NCI-H1436 treated with DMSO at 0.1 percent for 48 hours (cell line): ENCODE results near the gene SRP9.
"Not testable (repeated sequence)": the region's sequence is repeated elsewhere in the genome, so short reads cannot be mapped to it uniquely, and the experiment has no call there.

ENCODE experiments used
- DNase-seq: peaks from one replicate; lab custom pipeline; 2025; lab: John Stamatoyannopoulos, UW

SRP9 gene

DNA sequence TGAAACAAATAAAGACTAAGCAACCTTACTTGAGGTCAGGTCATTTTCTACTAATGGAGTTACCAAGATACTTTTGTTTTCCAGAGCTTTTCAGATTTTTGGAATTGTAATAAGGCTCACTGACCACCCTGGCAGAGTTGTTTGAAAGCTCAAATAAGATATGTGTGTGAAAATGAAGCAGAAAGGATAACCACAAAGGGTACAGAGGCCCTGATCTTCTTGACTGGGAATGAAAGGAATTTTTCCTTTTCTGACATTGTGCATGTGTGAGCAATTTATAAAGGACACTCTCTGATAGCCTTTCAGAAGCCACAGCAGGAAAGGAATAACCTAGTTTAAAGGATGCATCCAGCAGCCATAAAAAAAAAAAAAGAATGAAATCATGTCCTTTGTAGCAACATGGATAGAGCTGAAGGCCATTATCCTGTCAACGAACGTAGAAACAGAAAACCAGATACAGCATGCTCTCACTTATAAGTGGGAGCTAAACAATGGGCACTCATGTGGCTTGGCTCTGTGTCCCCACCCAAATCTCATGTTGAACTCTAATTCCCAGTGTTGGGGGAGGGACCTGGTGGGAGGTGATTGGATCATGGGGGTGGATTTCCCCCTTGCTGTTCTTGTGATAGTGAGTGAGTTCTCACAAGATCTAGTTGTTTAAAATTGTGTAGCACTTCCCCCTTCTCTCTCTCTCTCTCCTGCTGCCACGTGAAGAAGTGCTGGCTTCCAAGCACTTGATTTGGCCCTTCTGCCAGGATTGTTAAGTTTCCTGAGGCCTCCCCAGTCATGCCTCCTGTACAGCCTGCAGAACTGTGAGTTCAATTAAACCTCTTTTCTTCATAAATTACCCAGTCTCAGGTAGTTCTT lies 3.1 kb upstream of the SRP9 start:
- no peak for DNase-seq

DNA sequence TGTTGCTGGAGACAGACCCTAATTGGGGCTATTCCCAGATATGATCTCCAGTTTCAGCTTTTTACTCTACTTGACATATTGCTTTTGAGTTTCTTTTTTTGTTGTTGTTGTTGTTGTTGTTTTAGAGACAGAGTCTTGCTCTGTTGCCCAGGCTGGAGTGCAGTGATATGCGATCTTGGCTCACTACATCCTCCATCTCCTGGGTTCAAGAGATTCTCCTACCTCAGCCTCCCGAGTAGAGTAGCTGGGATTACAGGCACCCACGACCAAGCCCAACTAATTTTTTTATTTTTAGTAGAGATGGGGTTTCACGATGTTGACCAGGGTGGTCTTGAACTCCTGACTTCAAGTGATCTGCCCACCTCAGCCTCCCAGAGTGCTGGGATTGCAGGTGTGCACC lies 1.3 kb upstream of the SRP9 start:
- DNase-seq: no peak

DNA sequence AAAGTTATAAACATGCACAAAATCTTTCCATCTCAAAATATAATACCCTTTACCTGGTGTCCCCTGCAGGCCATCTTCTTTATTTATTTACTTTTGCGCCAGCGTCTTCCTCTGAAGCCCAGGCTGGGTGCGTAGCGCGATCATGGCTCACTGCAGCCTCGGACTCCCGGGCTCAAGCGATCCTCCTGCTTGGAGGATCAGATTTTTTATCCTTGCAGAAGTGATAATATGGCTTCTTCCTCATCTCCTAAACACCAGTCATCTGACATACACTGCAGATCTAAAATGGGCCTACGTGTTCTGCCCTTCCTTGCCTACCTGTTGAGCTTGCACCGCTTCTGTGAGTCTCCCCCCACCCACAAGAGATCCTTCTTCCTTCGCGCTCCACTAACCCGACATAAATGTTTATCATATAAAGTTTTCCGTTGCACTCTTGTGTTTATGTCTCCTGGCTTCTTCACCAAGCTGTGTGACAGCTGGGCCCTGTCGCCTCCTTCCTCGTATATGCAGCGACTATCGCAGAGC lies 506 bp upstream of the SRP9 start:
- no peak for DNase-seq

DNA sequence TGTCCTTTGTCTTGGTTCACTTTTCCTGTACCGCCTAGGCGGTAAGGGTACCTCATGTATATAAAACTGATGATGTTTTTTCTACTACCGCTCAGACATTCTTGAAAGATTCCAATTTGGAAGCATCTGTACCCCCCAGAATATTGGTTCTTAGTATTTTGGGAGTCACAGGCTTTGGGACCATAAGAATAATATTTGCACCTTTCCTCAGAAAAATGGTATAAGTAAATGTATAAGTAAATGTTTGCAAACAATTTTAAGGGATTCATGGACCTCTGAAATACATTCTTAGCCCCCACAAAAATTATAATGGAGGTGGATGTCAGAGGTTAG lies 677 bp downstream of the SRP9 start:
- DNase-seq: no peak

DNA sequence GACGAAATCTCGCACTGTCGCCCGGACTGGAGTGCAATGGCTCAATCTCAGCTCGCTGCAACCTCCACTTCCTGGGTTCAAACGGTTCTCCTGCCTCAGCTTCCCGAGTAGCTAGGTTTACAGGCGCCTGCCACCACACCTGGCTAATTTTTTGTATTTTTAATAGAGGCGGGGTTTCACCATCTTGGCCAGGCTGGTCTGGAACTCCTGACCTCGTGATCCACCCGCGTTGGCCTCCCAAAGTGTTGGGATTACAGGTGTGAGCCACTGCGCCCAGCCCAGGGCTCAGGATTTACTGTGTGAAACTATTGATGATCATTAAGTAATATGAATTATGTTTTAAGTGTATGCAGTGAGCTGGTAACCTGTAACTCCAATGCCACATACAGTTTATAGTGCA lies 1.5 kb downstream of the SRP9 start:
- DNase-seq: not testable (repeated sequence)

DNA sequence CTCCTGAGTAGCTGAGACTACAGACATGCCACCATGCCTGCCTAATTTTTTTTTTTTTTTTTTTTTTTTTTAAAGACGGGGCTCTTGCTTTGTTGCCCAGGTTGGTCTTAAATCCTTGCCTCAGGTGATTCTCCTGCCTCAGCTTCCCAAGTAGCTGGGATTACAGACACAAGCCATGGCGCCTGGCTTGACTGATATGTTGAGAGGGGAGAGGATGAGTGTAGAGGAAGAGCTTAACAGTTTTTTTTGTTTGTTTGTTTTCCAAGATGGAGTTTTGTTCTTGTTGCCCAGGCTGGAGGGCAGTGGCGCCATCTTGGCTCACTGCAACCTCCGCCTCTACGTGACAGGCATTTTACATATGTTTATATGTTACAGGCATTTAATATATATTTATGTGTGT lies 2.5 kb downstream of the SRP9 start:
- no peak for DNase-seq

DNA sequence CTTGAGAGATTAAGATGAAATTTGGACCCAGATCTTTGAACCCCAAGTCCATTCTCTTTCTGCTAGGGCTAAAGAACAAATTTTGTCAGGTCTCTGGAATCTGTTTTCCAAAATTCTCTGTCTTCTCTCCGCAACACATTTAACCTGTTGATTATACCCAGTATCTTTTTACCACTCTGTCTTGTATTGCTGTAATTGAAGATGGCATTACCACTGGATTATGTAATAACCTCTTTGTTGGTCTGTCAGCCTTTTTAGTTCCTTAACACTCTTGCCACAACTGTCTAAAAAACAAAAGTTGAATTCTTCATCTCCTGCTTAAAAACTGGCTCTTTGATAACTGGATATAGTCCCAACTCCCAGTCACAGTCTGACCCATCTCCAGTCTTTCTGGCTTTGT lies 3.0 kb downstream of the SRP9 start:
- no peak for DNase-seq

DNA sequence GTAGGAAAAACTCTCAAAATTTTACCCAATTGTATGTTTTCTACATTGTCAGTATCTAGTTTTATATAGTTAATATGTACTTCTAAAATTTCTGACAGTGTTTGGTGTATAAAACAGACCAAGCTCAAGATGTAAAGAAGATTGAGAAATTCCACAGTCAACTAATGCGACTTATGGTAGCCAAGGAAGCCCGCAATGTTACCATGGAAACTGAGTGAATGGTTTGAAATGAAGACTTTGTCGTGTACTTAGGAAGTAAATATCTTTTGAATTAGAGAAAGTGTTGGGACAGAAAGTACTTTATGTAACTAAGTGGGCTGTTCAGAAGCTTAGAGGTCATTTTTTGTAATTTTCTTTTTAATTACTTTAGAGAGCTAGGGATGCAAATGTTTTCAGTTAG lies 11.5 kb downstream of the SRP9 start:
- DNase-seq: not testable (repeated sequence)

DNA sequence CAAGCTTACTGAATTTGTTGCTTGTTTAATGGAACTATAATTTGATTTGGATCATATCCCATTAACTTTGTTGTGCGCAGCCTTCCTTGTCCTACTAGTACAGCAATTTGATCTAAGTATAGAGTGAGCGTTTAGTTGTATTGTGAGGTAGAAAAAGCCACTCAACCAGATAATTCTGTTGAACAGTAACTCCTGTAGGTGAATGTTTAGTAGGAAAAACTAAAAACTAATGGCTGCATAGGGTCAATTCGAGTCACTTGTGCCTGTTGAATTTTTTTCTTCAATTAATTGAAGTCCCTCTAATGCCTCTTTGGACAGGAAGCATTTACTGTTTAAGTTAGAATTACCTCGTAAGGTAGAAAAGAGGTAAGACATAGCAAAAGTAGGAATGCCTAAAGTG lies 17.3 kb downstream of the SRP9 start:
- no peak for DNase-seq

DNA sequence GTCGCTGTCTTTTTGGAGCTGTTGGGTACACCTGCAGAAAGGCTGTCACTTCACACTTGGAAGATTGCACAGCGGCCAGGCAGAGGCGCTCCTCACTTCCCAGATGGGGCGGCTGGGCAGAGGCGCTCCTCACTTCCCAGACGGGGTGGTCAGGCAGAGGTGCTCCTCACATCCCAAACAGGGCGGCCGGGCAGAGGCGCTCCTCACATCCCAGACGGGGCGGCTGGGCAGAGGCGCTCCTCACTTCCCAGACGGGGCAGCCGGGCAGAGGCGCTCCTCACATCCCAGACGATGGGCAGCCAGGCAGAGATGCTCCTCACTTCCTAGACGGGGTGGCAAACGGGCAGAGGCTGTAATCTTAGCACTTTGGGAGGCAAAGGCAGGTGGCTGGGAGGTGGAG lies 18.5 kb downstream of the SRP9 start:
- DNase-seq: not testable (repeated sequence)

DNA sequence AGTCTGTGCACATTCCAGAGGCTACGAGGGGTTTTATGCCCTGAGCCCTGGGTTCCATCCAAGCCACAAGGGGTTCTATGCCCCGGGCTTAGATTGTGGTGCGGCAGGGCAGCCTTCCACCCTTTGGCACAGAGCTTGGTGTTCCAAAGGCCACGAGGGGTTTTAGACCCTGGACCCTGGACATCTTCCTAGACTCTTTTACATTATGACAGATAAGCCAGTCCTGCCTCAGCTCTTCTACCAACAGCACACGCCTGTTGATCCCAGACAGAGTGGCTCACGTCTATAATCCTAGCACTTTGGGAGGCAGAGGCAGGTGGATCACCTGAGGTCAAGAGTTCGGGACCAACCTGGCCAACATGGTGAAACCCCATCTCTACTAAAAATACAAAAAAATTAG lies 23.5 kb downstream of the SRP9 start:
- not testable (repeated sequence) for DNase-seq

DNA sequence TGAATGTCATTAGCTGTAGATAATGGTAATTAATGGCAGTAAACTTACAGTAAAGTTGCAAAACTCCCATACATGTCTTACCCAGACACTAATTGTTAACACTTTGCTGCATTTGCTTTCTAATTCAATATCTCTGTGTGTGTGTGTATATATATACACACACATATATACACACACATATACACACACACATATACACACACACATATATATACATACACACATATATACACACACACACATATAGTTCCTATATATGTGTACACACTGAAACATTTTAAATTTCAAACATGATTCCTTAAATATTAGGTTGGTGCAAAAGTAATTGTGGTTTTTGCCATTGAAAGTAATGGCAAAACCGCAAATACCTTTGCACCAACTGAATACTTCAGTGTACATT lies 28.6 kb downstream of the SRP9 start:
- no peak for DNase-seq

DNA sequence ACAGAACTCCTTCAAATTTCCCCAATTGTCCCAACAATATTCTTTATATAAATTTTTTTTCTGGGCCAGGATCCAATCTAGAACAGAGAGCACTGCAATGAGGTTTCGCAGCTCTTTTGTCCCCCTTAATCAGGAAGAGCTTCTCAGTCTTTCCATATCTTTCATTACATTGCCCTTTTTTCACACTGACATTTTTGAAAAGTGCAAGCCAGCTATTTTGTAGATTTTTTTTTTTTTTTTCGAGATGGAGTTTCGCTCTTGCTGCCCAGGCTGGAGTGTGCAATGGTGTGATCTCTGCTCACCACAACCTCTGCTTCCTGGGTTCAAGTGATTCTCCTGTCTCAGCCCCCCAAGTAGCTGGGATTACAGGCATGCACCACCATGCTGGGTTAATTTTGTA lies 29.1 kb downstream of the SRP9 start:
- DNase-seq: not testable (repeated sequence)

DNA sequence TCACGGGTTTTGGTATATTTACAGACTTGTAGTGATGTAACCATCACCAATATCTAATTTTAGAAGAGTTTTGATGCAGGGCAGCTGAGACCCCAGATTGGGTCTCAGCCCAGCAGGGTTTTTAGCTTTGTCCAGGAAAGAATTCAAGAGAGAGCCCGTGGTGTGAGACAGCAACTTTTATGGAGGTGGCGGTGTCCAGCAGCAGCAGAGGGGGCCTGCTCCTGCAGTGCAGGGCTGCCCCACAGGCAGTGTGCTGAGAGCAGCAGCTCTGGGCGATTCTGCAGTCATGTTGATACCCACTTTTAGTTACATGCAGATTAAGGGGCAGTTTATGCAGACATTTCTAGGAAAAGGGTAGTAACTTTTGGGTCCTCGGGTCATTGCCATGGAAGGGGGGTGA lies 30.5 kb downstream of the SRP9 start:
- DNase-seq: no peak

DNA sequence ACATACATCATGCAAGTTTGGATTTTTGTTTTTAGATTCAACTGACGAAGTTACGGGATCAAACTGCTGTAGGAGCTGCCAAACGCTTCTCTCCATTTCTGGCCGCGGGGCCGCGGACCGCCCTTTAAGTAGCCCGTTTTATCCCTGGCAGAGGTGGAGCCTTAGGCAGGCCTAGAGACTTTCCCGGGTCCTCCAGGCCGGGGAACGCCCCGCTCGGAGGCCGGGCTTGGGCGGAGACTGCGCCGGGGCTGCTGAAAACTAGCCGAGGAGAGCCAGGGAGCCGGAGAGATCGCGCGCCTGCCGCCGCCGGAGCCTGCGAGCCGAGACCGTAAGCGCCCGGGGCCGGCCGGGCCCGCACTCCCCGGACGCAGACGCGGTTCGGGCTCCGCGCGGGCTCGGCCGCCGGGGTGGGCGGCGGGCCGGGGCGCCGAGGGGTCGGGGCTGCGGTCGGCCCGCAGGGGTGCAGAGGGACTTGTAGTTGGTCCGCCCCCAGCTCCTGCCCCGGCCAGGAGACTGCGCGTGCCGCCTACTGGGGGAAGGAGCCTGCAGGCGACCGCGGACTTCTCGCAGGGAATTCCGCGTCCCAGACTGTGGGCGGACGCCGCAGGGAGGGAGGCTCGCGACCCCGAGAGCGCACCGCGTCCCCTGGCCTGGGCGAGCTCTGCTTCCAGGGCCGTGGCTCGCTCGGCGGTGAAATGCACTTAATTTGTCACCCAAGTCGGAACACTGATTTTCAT lies 32.4 kb downstream of the SRP9 start, which contains the start of gene EPHX1:
EPHX1 (plus strand) TSS at position 283 of the 737 bp plus-strand sequence. CDS start 18,606 bp downstream, outside the sequence.
- peak; percentile 40 for DNase-seq

DNA sequence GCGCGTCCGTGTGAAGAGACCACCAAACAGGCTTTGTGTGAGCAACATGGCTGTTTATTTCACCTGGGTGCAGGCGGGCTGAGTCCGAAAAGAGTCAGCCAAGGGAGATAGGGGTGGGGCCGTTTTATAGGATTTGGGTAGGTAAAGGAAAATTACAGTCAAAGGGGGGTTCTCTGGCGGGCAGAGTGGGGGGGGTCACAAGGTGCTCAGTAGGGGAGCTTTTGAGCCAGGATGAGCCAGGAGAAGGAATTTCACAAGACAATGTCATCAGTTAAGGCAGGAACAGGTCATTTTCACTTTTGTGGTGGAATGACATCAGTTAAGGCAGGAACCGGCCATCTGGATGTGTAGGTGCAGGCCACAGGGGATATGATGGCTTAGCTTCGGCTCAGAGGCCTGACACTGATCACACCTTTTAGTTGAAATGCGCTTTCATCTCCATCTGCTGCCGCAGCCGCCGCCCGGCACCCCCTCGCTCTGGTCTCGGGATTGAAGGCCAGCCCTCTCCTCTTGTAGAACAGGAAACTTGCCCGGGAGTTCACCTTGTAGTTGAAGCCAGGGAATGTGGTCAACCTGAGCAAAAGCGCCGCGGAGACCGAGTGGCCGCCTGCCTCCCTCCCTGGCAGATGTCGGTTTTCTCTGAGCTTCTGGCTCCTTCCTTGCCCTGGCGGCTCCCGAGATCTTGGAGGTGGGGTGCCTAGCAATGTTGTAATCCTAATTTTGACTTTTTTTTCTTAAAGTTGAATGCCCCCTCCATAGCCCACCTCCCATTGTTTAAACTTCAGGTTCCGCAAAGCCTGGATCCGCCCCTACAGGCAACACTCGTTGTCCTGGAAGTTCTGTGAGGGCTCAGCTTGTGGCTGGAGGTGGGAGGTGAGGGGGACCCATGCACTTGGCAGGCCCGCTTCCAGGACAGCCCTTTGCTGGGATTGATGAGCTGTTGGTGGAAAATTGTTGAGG lies 33.2 kb downstream of the SRP9 start:
- DNase-seq: not testable (repeated sequence)

DNA sequence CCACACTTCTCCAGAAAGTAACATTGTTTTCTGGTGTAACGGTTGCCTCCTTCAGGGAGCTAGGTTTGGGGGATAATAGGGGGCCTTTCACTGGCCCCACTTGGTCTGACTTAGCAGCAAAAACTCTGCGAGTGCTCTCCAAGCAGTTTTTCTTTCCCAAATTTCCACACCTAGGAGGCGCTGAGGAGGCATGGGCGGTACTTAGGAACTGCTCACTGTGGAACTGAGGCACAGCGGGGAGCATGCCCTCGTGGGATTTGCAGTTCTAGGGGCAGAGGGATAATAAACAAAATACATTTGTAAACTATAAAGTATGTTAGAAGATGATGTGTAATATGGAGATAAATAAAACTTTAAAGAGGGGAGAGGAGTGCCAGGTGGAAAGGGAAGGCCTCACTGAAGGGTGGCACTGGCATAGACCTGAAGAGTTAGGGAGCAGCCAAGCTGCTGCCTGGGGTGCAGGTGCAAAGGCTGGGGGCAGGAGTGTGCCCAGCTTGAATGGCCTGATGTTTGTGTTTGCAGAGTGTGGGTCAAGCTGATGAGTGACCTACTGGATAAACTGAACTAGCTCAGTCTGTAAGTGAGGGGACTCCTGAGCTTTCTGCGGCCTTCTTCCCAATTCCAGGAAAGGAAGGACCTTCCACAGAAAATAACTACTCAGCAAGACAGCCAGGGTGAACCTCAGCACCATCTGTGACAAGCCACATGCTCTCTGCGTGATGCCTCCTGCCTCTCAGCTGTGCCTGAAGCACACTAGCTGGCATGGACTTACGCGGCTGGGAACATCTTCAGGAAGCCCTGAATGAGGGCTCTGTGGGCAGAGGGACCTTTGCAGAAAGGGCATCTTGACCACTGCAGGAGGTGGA lies 34.2 kb downstream of the SRP9 start:
- DNase-seq: no peak

DNA sequence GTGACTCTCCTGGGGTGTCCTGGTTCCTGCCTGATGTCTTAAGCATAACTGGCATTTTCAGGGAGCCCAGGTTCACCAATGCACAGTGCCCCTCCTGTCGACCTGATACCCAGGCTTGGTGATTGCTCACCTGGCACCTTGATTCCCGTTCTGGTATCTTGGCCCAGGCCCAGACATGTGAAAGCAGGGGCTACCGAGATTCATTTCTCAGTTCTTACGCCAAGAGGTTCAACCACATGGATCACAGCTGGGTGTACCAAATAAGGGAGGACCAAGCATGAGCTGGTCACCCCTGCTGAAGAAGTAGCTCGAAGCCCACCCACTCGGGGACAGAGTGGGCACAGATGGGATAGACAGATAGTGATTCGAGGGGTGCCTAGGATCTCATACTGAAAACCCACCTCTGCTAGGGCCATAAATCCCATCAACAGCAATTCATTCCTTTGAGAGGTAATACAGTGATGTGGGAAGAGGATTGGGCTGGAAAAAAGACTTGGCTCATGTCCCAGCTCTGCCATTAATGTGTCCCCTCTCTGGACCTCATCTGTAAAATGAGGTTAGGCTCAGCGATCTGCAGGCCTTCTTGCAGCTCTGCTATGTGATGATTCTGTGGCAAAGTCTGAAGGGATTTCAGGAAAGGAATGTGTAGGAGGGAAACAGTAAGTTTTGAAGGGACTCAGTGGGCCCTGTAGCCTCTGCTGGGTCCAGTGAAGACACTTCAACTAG lies 35.0 kb downstream of the SRP9 start:
- no peak for DNase-seq

DNA sequence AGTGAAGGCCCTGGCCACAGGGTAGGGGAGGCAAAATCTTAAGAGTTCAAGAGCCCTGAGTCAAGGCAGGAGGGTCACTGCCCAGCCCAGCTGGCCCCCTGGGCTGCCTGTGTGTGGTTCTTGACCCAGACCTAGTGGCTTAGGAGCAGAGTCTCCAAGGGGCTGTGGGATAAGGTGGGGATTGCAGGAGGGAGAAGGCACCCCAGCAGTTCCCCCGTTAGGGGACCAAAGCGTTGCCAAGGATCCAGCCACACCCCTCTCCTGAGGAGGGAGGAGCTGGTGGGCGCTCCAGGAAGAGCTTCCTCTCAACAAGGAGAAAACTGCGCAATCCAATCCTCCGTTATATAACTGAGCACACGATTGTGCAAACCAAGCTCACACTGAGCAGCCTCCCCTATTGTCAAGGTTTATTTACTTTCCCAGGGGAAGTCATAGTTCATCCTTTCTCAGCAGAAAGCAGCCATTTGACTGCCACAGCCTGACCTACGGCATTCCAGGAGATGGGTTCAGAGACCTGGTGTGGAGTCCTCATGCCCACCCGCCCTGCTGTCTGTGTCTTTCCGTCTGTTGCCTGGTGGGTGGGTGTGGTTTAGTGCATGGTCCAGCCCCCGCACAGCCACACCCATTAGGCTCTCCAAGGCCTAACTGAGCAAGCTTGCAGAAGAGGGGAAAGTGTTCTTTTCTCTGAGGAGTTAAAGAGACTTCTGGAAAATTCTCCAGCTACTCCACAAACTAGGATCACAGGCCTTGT lies 35.8 kb downstream of the SRP9 start:
- peak; percentile 72 for DNase-seq

DNA sequence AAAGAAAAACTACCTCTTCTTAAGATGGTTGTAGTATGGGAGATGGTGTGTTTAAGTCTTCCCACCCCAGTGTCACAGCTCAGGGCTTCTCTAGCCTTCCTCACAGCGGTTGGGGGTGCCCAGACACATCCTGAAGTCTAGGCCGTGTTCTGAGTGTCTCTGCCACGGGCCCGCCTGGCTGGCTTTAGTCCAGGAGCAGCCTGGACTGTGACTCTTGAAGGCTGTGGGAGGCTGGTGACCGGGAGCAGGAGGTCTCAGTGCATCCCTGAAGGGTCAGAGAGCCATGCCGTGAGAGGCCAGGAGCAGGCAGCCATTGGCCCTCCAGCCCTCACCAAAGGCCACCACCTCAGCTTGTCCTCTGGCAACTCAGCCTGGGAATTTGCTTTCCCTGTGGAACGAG lies 36.8 kb downstream of the SRP9 start:
- DNase-seq: no peak
